MCF 10A (cell line): Measurements from ENCODE around the gene PI16. TPM values are rescaled to one million over a fixed set of nuclear protein-coding genes. Genes with fewer than 3 reads are reported as not detected.

Source experiments
- BruUV-seq: library from RNA; stranded (reverse); fragments of 400-500 nt; replicated peaks from 2 replicates; lab custom pipeline; 2021; lab: Mats Ljungman, UMichigan
- CTCF ChIA-PET: fragments of 300-600 bp; sonication (Branson Sonifier 250); formaldehyde crosslinking; extraction: SDS; loops from one replicate; lab custom pipeline; 2021; ENCODE audit warnings: antibody characterized with exemption, inconsistent platforms; lab: Yijun Ruan, JAX
- POLR2A ChIA-PET: fragments of 300-600, 350-650 bp; sonication (Branson Sonifier 250); formaldehyde crosslinking; extraction: SDS; loops from one replicate; lab custom pipeline; 2020; ENCODE audit warnings: antibody characterized with exemption, inconsistent platforms; lab: Yijun Ruan, JAX
- DNase-seq: peaks from one replicate; pipeline ENCODE4 v3.0.0-alpha.2; 2018; ENCODE audit not compliant: unreplicated experiment
- H3K27ac Mint-ChIP-seq: one replicate; pipeline ENCODE4 v1.8.0; 2022; ENCODE audit warnings: mild to moderate bottlenecking, low read depth, mixed read lengths; ENCODE audit not compliant: unreplicated experiment
- H3K27me3 Mint-ChIP-seq: one replicate; pipeline ENCODE4 v1.8.0; 2022; ENCODE audit warnings: mixed read lengths; ENCODE audit not compliant: insufficient read depth, unreplicated experiment
- H3K36me3 Mint-ChIP-seq: one replicate; pipeline ENCODE4 v1.8.0; 2022; ENCODE audit warnings: mild to moderate bottlenecking, moderate library complexity, mixed read lengths; ENCODE audit not compliant: insufficient read depth, unreplicated experiment
- H3K4me1 Mint-ChIP-seq: one replicate; pipeline ENCODE4 v1.8.0; 2022; ENCODE audit warnings: mixed read lengths; ENCODE audit not compliant: insufficient read depth, unreplicated experiment
- H3K4me3 Mint-ChIP-seq: one replicate; pipeline ENCODE4 v1.8.0; 2022; ENCODE audit warnings: mild to moderate bottlenecking, moderate library complexity, mixed read lengths; ENCODE audit not compliant: unreplicated experiment
- H3K9me3 Mint-ChIP-seq: one replicate; pipeline ENCODE4 v1.8.0; 2022; ENCODE audit warnings: mixed read lengths; ENCODE audit not compliant: unreplicated experiment
- intact Hi-C: fragments of 100-400 bp; cut with micrococcal nuclease; formaldehyde crosslinking; loops from 2 replicates; pipeline ENCODE4 v1.14.1; 2022
- total RNA-seq: library from RNA; stranded (reverse); gene quantifications from 2 replicates; pipeline ENCODE4 v1.2.3, GENCODE V29; 2022
- TF ChIP-seq, protein P1 (sequence below): fragments of 200-600 bp; IDR thresholded peaks from one replicate; pipeline ENCODE4 v1.8.0; 2022; ENCODE audit warnings: antibody characterized with exemption, mild to moderate bottlenecking; ENCODE audit not compliant: unreplicated experiment

Gene PI16
- total RNA-seq, 1 experiment from 2014 or later: not detected

DNA sequence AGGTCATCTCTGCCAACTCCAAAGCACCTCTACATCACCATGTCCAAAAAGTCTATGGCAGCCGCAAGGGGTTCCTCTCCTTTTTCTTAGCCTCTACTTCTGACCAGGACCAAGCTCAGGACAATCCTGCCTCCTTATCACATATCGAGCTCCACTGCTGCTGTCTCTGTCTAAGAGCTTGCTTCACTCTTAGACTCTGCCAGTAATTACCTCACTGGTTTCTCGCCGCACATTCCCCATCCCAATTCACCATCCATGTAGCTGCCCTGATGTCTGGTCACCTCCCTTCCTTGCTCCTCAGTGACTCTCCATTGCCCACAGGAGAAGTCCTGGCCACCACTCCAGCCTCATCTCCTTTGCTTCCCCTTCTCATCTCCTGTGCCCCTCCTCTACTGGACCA is 24.1 kb upstream of the PI16 start:
- Mint-ChIP-seq H3K4me1 (peaks cover 24% of the 10 kb centered on the region), H3K27ac (no peak overlapping the region), H3K4me3 (no peak overlapping the region), H3K27me3 (no peaks in the 10 kb centered on the region), H3K36me3 (peaks cover 23% of the 10 kb centered on the region), H3K9me3 (no peaks in the 10 kb centered on the region)
- no TSS peak for BruUV-seq
- TF ChIP-seq, protein P1, sequence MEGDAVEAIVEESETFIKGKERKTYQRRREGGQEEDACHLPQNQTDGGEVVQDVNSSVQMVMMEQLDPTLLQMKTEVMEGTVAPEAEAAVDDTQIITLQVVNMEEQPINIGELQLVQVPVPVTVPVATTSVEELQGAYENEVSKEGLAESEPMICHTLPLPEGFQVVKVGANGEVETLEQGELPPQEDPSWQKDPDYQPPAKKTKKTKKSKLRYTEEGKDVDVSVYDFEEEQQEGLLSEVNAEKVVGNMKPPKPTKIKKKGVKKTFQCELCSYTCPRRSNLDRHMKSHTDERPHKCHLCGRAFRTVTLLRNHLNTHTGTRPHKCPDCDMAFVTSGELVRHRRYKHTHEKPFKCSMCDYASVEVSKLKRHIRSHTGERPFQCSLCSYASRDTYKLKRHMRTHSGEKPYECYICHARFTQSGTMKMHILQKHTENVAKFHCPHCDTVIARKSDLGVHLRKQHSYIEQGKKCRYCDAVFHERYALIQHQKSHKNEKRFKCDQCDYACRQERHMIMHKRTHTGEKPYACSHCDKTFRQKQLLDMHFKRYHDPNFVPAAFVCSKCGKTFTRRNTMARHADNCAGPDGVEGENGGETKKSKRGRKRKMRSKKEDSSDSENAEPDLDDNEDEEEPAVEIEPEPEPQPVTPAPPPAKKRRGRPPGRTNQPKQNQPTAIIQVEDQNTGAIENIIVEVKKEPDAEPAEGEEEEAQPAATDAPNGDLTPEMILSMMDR: no peak
- DNase-seq: no peak
- CTCF ChIA-PET: interaction anchor here (0.6 kb wide), 1 partner anchor 230 kb away, joined by 5 read pairs; no protein-coding TSS in a partner anchor
- POLR2A ChIA-PET: interaction anchor here (1.4 to 1.5 kb wide), 2 partner anchors 16 to 28 kb away, joined by 3 read pairs; no protein-coding TSS in a partner anchor
- intact Hi-C loops: no loop called here

DNA sequence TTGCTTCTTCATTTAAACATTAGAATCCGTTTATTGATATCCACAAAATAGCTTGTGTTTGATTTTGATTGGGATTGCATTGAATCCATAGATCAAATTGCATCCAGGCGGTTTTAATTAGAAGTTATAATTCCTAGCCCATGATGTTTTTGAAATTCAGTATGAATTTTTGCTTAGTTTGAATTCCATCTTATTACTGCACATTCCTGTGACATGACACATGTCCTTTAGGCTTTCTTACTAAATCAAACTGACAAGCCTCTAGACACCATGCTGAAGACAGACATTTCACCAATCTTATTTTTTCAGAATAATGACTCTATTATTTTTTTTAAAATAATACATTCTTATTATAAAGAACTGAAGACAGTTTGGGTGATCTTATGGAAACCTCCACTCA is 21.4 kb upstream of the PI16 start:
- BruUV-seq: no TSS peak
- POLR2A ChIA-PET: interaction anchor here (0.6 to 1.5 kb wide), 6 partner anchors 13 to 141 kb away, joined by 3 to 5 read pairs (median 4); partner anchors contain the start of genes C6orf89 and MTCH1
- CTCF ChIA-PET: interaction anchor here (0.6 to 2.0 kb wide), 3 partner anchors 57 to 94 kb away, joined by 3 to 10 read pairs (median 3); no protein-coding TSS in a partner anchor
- H3K27ac Mint-ChIP-seq: peak overlapping the region; percentile 8
- DNase-seq: peak; percentile 43
- no peaks in the 10 kb centered on the region for H3K27me3 Mint-ChIP-seq
- no peaks in the 10 kb centered on the region for H3K9me3 Mint-ChIP-seq
- H3K4me1 Mint-ChIP-seq: peaks cover 33% of the 10 kb centered on the region
- no peak overlapping the region for H3K4me3 Mint-ChIP-seq
- intact Hi-C loops: no loop called here
- TF ChIP-seq, protein P1: no peak
- H3K36me3 Mint-ChIP-seq: peaks cover 12% of the 10 kb centered on the region

DNA sequence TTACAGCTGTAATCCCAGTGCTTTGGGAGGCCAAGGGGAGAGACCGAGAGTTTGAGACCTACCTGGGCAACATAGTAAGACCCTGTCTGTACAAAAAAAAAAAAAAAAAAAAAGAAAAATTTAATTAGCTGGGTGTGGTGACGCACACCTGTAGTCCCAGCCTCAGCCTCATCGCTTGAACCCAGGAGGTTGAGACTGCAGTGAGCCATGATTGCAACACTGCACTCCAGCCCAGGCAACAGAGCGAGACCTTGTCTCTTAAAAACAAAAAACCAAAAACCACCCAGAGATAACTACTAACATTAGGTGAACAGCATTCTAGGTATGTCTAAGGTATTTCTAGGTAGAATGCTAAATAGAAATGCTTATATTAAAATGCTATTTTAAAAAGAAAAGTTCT is 21.0 kb upstream of the PI16 start:
- H3K4me3 Mint-ChIP-seq: no peak overlapping the region
- H3K9me3 Mint-ChIP-seq: no peaks in the 10 kb centered on the region
- H3K27ac Mint-ChIP-seq: no peak overlapping the region
- BruUV-seq: no TSS peak
- H3K4me1 Mint-ChIP-seq: peaks cover 36% of the 10 kb centered on the region
- TF ChIP-seq, protein P1: no peak
- H3K36me3 Mint-ChIP-seq: peaks cover 12% of the 10 kb centered on the region
- intact Hi-C loops: no loop called here
- peak; percentile 27 for DNase-seq
- no peaks in the 10 kb centered on the region for H3K27me3 Mint-ChIP-seq
- CTCF ChIA-PET: interaction anchor here (2.0 kb wide), 1 partner anchor 85 kb away, joined by 10 read pairs; no protein-coding TSS in a partner anchor
- POLR2A ChIA-PET: interaction anchor here (0.6 to 1.5 kb wide), 5 partner anchors 14 to 140 kb away, joined by 3 to 5 read pairs (median 4); partner anchors contain the start of genes C6orf89 and MTCH1

DNA sequence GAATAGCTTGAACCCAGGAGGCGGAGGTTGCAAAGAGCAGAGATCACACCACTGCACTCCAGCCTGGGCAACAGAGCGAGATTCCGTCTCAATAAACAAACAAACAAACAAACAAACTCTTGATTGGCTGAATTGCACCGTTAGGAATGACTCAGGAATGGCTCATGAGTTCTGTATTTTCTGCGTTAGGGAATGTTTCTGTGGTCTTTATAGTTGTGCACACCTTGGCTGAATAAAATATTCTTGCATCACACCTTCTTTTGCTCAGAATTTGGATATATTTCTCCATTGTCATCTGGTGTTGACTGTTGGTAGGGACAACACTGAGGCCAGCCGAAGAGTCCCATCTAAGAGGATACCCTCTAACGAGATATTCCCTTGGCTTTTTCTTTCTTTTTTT is 19.6 kb upstream of the PI16 start:
- TF ChIP-seq, protein P1: no peak
- ChIA-PET CTCF (no interaction called here), POLR2A (interaction anchor here (0.9 to 2.2 kb wide), 2 partner anchors 21 to 121 kb away, joined by 3 to 6 read pairs; no protein-coding TSS in a partner anchor)
- intact Hi-C loops: no loop called here
- H3K27me3 Mint-ChIP-seq: peaks cover under 1% of the 10 kb centered on the region
- H3K36me3 Mint-ChIP-seq: peaks cover 6% of the 10 kb centered on the region
- no peak overlapping the region for H3K4me3 Mint-ChIP-seq
- peak; percentile 46 for DNase-seq
- no peaks in the 10 kb centered on the region for H3K9me3 Mint-ChIP-seq
- no TSS peak for BruUV-seq
- H3K4me1 Mint-ChIP-seq: peaks cover 32% of the 10 kb centered on the region
- H3K27ac Mint-ChIP-seq: no peak overlapping the region
